Type B pancreatic cell (in vitro differentiated cells): ENCODE data around the gene RET. TPM values are rescaled to one million over a fixed set of nuclear protein-coding genes. Genes with fewer than 3 reads are reported as not detected.

Experiments used
- DNase-seq: peaks from one replicate; pipeline ENCODE4 v3.0.0; 2021; ENCODE audit warnings: mixed read lengths; ENCODE audit not compliant: unreplicated experiment; ENCODE audit errors: extremely low spot score
- H3K27ac Mint-ChIP-seq: 2 replicates; pipeline ENCODE4 v1.8.0; 2021; ENCODE audit warnings: mild to moderate bottlenecking, mixed read lengths
- H3K27me3 Mint-ChIP-seq: 2 replicates; pipeline ENCODE4 v1.8.0; 2021; ENCODE audit warnings: mixed read lengths
- H3K36me3 Mint-ChIP-seq: 2 replicates; pipeline ENCODE4 v1.8.0; 2021; ENCODE audit warnings: mixed read lengths
- H3K4me1 Mint-ChIP-seq: one replicate; pipeline ENCODE4 v1.8.0; 2021; ENCODE audit warnings: mixed read lengths; ENCODE audit not compliant: unreplicated experiment
- H3K4me3 Mint-ChIP-seq: 2 replicates; pipeline ENCODE4 v1.8.0; 2021; ENCODE audit warnings: mild to moderate bottlenecking, mixed read lengths
- H3K9me3 Mint-ChIP-seq: 2 replicates; pipeline ENCODE4 v1.8.0; 2021; ENCODE audit warnings: mixed read lengths
- total RNA-seq: library from RNA; stranded (reverse); gene quantifications from 2 replicates; pipeline ENCODE4 v1.2.1, GENCODE V29; 2021; ENCODE audit warnings: low replicate concordance
- TF ChIP-seq, protein P1 (sequence below): fragments of 200-600 bp; sonication (generic); conservative IDR thresholded peaks from 2 replicates; pipeline ENCODE4 v1.5.0; 2021; ENCODE audit warnings: antibody characterized with exemption, mild to moderate bottlenecking

RET gene
- total RNA-seq, 1 donor from 2014 or later = 8.2 TPM

DNA sequence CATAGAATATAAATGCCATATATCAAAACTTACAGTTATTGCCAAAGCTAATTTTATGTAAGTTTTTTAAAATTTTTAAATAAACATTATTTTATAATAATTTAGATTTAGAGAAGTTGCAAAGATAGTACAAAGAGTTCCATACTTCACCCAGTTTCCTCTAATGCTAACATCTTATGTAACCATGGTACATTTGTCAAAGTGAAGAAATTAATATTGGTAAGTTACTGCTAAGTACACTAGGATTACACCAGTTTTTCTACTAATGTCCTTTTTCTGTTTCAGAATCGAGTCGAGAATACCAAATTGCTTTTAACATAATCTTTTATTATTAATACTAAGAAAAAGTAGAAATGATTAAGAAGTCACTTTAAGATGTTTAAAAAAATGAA lies 90.6 kb downstream of the RET start:
- TF ChIP-seq, protein P1, sequence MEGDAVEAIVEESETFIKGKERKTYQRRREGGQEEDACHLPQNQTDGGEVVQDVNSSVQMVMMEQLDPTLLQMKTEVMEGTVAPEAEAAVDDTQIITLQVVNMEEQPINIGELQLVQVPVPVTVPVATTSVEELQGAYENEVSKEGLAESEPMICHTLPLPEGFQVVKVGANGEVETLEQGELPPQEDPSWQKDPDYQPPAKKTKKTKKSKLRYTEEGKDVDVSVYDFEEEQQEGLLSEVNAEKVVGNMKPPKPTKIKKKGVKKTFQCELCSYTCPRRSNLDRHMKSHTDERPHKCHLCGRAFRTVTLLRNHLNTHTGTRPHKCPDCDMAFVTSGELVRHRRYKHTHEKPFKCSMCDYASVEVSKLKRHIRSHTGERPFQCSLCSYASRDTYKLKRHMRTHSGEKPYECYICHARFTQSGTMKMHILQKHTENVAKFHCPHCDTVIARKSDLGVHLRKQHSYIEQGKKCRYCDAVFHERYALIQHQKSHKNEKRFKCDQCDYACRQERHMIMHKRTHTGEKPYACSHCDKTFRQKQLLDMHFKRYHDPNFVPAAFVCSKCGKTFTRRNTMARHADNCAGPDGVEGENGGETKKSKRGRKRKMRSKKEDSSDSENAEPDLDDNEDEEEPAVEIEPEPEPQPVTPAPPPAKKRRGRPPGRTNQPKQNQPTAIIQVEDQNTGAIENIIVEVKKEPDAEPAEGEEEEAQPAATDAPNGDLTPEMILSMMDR = no peak
- Mint-ChIP-seq H3K27me3 (no peaks in the 10 kb centered on the region), H3K9me3 (no peaks in the 10 kb centered on the region), H3K4me1 (peaks cover 3% of the 10 kb centered on the region), H3K4me3 (no peak overlapping the region), H3K36me3 (peaks cover 28% of the 10 kb centered on the region), H3K27ac (no peak overlapping the region)
- DNase-seq = no peak

DNA sequence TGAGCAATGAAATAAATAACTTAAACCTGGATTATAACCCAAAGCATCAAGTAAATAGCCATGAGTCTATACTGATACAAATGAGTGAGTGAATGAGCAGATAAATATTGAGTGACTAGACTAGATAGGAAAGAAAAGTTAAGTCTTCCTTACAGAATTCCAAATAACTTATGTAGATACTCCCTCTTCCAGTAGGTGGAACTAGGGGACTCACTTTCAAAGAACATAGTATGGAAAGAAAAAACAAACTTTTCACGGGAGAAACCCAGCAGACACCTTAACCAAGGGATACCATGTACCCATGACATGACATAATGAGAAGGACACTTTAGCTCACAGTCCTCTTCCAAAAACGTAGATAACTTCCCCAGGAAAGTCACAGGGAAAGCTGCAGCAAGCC lies 93.6 kb downstream of the RET start:
- no peak overlapping the region for H3K4me3 Mint-ChIP-seq
- no peaks in the 10 kb centered on the region for H3K9me3 Mint-ChIP-seq
- no peak for DNase-seq
- peaks cover 3% of the 10 kb centered on the region for H3K4me1 Mint-ChIP-seq
- TF ChIP-seq, protein P1 = peak; percentile 33
- peaks cover 32% of the 10 kb centered on the region for H3K36me3 Mint-ChIP-seq
- no peaks in the 10 kb centered on the region for H3K27me3 Mint-ChIP-seq
- peak overlapping the region; percentile 57 for H3K27ac Mint-ChIP-seq

DNA sequence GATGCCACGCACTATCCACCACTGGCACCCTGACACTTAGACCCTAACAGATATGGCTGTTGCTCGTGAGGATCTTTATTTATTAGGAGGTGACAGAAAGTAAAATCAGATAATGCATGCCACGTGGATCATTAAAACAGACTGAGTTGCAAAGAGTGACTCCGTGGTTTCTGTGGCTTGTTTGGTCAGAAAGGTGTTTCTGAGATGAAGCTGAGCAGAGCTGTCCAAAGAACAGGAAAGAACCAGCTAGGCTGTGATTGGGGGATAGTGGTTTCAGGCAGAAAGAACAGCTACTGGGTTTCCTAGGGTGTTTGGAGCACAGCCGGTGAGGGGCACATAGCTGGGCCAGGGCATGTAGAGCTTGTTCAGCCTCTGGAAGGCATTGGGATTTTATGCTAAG lies 95.8 kb downstream of the RET start:
- Mint-ChIP-seq H3K36me3 (peaks cover 38% of the 10 kb centered on the region), H3K27me3 (no peaks in the 10 kb centered on the region), H3K27ac (no peak overlapping the region), H3K4me3 (no peak overlapping the region), H3K9me3 (no peaks in the 10 kb centered on the region), H3K4me1 (peaks cover 3% of the 10 kb centered on the region)
- no peak for DNase-seq
- TF ChIP-seq, protein P1 = no peak

DNA sequence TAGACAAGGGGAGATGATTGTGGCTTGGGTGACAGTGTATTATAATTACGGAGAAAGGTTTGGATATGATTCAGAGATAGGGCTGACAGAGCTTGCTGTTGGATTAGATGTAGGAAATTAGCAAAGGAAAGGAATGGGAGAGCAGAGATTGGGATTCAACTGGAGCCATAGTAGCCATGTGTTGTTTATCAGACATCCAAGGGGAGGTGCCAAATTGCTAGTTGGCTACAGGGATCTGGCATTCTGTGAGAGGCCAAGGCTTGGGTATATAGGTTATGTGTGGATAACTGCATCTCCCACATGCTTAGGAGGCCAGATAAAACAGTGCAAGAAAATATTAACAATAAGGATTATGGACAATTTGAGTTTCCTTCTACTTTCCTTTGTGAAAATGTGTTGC lies 96.3 kb downstream of the RET start:
- TF ChIP-seq, protein P1 = no peak
- no peak overlapping the region for H3K4me3 Mint-ChIP-seq
- H3K9me3 Mint-ChIP-seq = no peaks in the 10 kb centered on the region
- no peaks in the 10 kb centered on the region for H3K27me3 Mint-ChIP-seq
- no peak for DNase-seq
- no peak overlapping the region for H3K27ac Mint-ChIP-seq
- H3K4me1 Mint-ChIP-seq = peaks cover 3% of the 10 kb centered on the region
- H3K36me3 Mint-ChIP-seq = peaks cover 42% of the 10 kb centered on the region

DNA sequence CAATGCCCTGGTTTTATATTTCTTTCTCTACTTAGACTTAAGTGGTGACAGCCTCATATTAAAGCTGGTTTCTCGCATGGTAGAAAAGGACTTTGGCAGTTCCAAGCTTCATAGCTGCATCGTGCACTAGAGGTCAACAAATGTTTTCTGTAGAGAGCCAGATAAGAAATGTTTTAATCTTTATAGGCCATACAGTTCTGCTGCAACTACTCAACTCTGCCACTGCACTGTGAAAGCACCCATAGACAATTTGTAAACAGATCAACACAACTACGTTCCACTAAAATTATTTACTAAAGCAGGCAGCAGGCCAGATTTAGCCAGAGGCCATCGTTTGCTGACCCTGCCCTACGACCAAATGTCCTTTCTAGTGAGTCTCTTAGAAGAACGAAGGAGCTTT lies 98.1 kb downstream of the RET start:
- Mint-ChIP-seq H3K4me3 (no peak overlapping the region), H3K27ac (no peak overlapping the region), H3K4me1 (peaks cover 3% of the 10 kb centered on the region), H3K27me3 (no peaks in the 10 kb centered on the region), H3K36me3 (peaks cover 45% of the 10 kb centered on the region), H3K9me3 (no peaks in the 10 kb centered on the region)
- TF ChIP-seq, protein P1 = no peak
- no peak for DNase-seq

DNA sequence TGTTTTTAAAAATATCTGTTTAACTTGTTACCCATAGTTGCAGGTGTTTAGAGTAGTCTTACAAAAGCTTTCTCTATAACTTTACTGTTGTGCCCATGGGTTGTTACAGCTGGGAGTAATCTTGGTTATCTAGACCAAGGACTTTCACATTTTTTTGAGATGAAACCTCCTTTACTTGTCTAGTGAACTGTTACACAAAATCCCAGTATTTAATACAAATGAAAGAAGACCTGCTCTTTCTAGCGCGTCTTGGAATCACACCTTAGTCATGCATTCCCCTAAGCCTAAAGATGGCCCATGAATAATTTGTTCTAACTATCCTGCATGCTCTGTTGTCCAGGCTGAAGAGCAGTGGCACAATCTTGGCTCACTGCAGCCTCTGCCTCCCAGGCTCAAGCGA lies 99.4 kb downstream of the RET start:
- DNase-seq = no peak
- peaks cover 49% of the 10 kb centered on the region for H3K36me3 Mint-ChIP-seq
- H3K4me1 Mint-ChIP-seq = no peaks in the 10 kb centered on the region
- no peak overlapping the region for H3K27ac Mint-ChIP-seq
- no peaks in the 10 kb centered on the region for H3K9me3 Mint-ChIP-seq
- H3K4me3 Mint-ChIP-seq = no peak overlapping the region
- TF ChIP-seq, protein P1 = no peak
- H3K27me3 Mint-ChIP-seq = no peaks in the 10 kb centered on the region
